PC-9 (cell line): Measurements from ENCODE around the gene NEO1. TPM values are rescaled to one million over a fixed set of nuclear protein-coding genes. Genes with fewer than 3 reads are reported as not detected.

ENCODE experiments used
- Bru-seq: library from RNA; stranded (reverse); fragments of 400-500 nt; gene quantifications from one replicate; lab custom pipeline; 2021; lab: Mats Ljungman, UMichigan
- BruChase-seq, 2 experiments: library from RNA; stranded (reverse); fragments of 400-500 nt; gene quantifications; one replicate each; lab custom pipeline; 2021; lab: Mats Ljungman, UMichigan
- BruUV-seq: library from RNA; stranded (reverse); fragments of 400-500 nt; replicated peaks from 2 replicates; lab custom pipeline; 2021; lab: Mats Ljungman, UMichigan
- CTCF ChIA-PET: fragments of 300-600 bp; sonication (Branson Sonifier 250); formaldehyde crosslinking; loops from one replicate; lab custom pipeline; 2022; ENCODE audit warnings: antibody characterized with exemption; lab: Charles Lee
- POLR2A ChIA-PET: fragments of 300-600 bp; sonication (Branson Sonifier 250); formaldehyde crosslinking; loops from one replicate; lab custom pipeline; 2022; ENCODE audit warnings: antibody characterized with exemption; ENCODE audit not compliant: unreplicated experiment; lab: Charles Lee
- DNase-seq, 2 experiments: peaks; one replicate each; pipeline versions ENCODE4 v3.0.0 to v3.0.0-alpha.2; 2015 to 2022; ENCODE audit warnings: mixed read lengths in 1 of 2
- H2AFZ ChIP-seq: fragments of 200-600 bp; sonication (generic); 2 replicates; pipeline ENCODE4 v1.8.1; 2017; ENCODE audit warnings: antibody characterized with exemption
- H3F3A ChIP-seq: fragments of 200-600 bp; sonication (generic); 2 replicates; pipeline ENCODE4 v1.8.1; 2017; ENCODE audit warnings: antibody characterized with exemption, mild to moderate bottlenecking, low read depth; ENCODE audit not compliant: insufficient read depth
- H3K27ac ChIP-seq: fragments of 200-600 bp; sonication (generic); 2 replicates; pipeline ENCODE4 v1.6.1; 2016; ENCODE audit warnings: mixed run types
- H3K27me3 ChIP-seq: fragments of 200-600 bp; sonication (generic); 2 replicates; pipeline ENCODE4 v1.6.1; 2016; ENCODE audit warnings: low read depth, mixed run types; ENCODE audit not compliant: insufficient read depth
- H3K36me3 ChIP-seq: fragments of 200-600 bp; sonication (generic); 2 replicates; pipeline ENCODE4 v1.6.1; 2016; ENCODE audit warnings: low read depth, mixed run types
- H3K4me1 ChIP-seq: fragments of 200-600 bp; sonication (generic); replicated peaks from 2 replicates; pipeline ENCODE4 v1.6.1; 2016; ENCODE audit warnings: mixed run types; ENCODE audit not compliant: insufficient read depth
- H3K4me2 ChIP-seq: fragments of 200-600 bp; sonication (generic); 2 replicates; pipeline ENCODE4 v1.6.1; 2017; ENCODE audit warnings: mixed run types
- H3K4me3 ChIP-seq: fragments of 200-600 bp; sonication (generic); 2 replicates; pipeline ENCODE4 v1.6.1; 2016; ENCODE audit warnings: mixed run types
- H3K79me2 ChIP-seq: fragments of 200-600 bp; sonication (generic); 2 replicates; pipeline ENCODE4 v1.6.1; 2017; ENCODE audit warnings: low read depth, mixed run types
- H3K9me2 ChIP-seq: fragments of 200-600 bp; sonication (generic); 2 replicates; pipeline ENCODE4 v1.8.1; 2017; ENCODE audit warnings: mild to moderate bottlenecking; ENCODE audit not compliant: insufficient read depth
- H3K9me3 ChIP-seq: fragments of 200-600 bp; sonication (generic); 2 replicates; pipeline ENCODE4 v1.8.1; 2016; ENCODE audit warnings: low read depth; ENCODE audit not compliant: insufficient read depth
- H4K20me1 ChIP-seq: fragments of 200-600 bp; sonication (generic); 2 replicates; pipeline ENCODE4 v1.8.1; 2017; ENCODE audit not compliant: insufficient read depth
- EZH2 ChIP-seq: fragments of 200-600 bp; sonication (generic); IDR thresholded peaks from 2 replicates; pipeline ENCODE4 v1.8.0; 2017; ENCODE audit warnings: antibody characterized with exemption, low read depth
- intact Hi-C: fragments of 100-400 bp; cut with micrococcal nuclease; formaldehyde crosslinking; loops from one replicate; pipeline ENCODE4 v1.10.0; 2022; ENCODE audit not compliant: unreplicated experiment
- long read RNA-seq: library from polyadenylated mRNA; stranded (forward); transcript quantifications from one replicate; pipeline ENCODE4 v2.0.0, GENCODE V29; 2022
- total RNA-seq: library from RNA; stranded (reverse); gene quantifications from 2 replicates; pipeline ENCODE4 v1.2.3, GENCODE V29; 2021
- TF ChIP-seq, protein P1 (sequence below): fragments of 200-600 bp; sonication (generic); conservative IDR thresholded peaks from 2 replicates; pipeline ENCODE4 v1.6.1; 2017; ENCODE audit warnings: mixed run types, antibody characterized with exemption, mild to moderate bottlenecking, moderate library complexity

NEO1 gene, protein sequence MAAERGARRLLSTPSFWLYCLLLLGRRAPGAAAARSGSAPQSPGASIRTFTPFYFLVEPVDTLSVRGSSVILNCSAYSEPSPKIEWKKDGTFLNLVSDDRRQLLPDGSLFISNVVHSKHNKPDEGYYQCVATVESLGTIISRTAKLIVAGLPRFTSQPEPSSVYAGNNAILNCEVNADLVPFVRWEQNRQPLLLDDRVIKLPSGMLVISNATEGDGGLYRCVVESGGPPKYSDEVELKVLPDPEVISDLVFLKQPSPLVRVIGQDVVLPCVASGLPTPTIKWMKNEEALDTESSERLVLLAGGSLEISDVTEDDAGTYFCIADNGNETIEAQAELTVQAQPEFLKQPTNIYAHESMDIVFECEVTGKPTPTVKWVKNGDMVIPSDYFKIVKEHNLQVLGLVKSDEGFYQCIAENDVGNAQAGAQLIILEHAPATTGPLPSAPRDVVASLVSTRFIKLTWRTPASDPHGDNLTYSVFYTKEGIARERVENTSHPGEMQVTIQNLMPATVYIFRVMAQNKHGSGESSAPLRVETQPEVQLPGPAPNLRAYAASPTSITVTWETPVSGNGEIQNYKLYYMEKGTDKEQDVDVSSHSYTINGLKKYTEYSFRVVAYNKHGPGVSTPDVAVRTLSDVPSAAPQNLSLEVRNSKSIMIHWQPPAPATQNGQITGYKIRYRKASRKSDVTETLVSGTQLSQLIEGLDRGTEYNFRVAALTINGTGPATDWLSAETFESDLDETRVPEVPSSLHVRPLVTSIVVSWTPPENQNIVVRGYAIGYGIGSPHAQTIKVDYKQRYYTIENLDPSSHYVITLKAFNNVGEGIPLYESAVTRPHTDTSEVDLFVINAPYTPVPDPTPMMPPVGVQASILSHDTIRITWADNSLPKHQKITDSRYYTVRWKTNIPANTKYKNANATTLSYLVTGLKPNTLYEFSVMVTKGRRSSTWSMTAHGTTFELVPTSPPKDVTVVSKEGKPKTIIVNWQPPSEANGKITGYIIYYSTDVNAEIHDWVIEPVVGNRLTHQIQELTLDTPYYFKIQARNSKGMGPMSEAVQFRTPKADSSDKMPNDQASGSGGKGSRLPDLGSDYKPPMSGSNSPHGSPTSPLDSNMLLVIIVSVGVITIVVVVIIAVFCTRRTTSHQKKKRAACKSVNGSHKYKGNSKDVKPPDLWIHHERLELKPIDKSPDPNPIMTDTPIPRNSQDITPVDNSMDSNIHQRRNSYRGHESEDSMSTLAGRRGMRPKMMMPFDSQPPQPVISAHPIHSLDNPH (N-terminal part only)
- total RNA-seq (4.1 and 5.2 TPM in 2 replicates), Bru-seq, nascent RNA (percentile 34 among the genes with signal in this experiment), BruChase-seq, experiment 1, labeled RNA remaining after a 2-hour chase (percentile 31 among the genes with signal in this experiment), BruChase-seq, experiment 2, labeled RNA remaining after a 6-hour chase (percentile 29 among the genes with signal in this experiment)
- long read RNA-seq, partial matches to known transcripts = 1 of 3 reads
- long read RNA-seq, other reads (novel, unspliced or antisense) = 2 of 3 reads

GRCh38 chr15:73051807-73052652 lies at the start of gene NEO1:
Gene NEO1, plus strand, starts transcription at chr15:73052463. Its CDS starts 213 bp downstream, at chr15:73052676.
- POLR2A ChIA-PET = no interaction called here
- H3K9me3 ChIP-seq = no peaks in the 10 kb centered on the region
- intact Hi-C loops = no loop called here
- H3K27ac ChIP-seq = no peak within 1 kb of the TSS
- 0 out of 2 replicates have a peak, but pooled peaks cover 4% of the 10 kb centered on the region for H3K4me1 ChIP-seq
- CTCF ChIA-PET = no interaction called here
- no peak for TF ChIP-seq EZH2
- TF ChIP-seq, protein P1, sequence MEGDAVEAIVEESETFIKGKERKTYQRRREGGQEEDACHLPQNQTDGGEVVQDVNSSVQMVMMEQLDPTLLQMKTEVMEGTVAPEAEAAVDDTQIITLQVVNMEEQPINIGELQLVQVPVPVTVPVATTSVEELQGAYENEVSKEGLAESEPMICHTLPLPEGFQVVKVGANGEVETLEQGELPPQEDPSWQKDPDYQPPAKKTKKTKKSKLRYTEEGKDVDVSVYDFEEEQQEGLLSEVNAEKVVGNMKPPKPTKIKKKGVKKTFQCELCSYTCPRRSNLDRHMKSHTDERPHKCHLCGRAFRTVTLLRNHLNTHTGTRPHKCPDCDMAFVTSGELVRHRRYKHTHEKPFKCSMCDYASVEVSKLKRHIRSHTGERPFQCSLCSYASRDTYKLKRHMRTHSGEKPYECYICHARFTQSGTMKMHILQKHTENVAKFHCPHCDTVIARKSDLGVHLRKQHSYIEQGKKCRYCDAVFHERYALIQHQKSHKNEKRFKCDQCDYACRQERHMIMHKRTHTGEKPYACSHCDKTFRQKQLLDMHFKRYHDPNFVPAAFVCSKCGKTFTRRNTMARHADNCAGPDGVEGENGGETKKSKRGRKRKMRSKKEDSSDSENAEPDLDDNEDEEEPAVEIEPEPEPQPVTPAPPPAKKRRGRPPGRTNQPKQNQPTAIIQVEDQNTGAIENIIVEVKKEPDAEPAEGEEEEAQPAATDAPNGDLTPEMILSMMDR = no peak
- H3K36me3 ChIP-seq = no peaks in the 10 kb centered on the region
- peaks cover 29% of the 10 kb centered on the region for H3K27me3 ChIP-seq
- DNase-seq = peak in 1 of 2 experiments; percentile 62
- H3K9me2 ChIP-seq = no peaks in the 10 kb centered on the region
- peak within 1 kb of the TSS; percentile 93 for H2AFZ ChIP-seq
- H3K4me2 ChIP-seq = peak within 1 kb of the TSS; percentile 84
- no TSS peak for BruUV-seq
- peak within 1 kb of the TSS; percentile 93 for H3K4me3 ChIP-seq
- H4K20me1 ChIP-seq = no peaks in the 10 kb centered on the region
- H3F3A ChIP-seq = no peaks in the 10 kb centered on the region
- no peaks in the 10 kb centered on the region for H3K79me2 ChIP-seq

GRCh38 chr15:73004462-73004861 lies 47.8 kb upstream of the NEO1 start:
- ChIA-PET POLR2A (no interaction called here), CTCF (no interaction called here)
- peaks cover 74% of the 10 kb centered on the region for H3K27me3 ChIP-seq

More at GRCh38 chr15:73004462-73004861, 47.8 kb upstream of the NEO1 start:
- Histone ChIP-seq H4K20me1 (no peaks in the 10 kb centered on the region), H3K27ac (no peak overlapping the region), H3K4me2 (no peak overlapping the region), H3K4me1 (no peaks in the 10 kb centered on the region), H3K36me3 (no peaks in the 10 kb centered on the region), H3K79me2 (no peaks in the 10 kb centered on the region), H2AFZ (no peak overlapping the region), H3F3A (no peaks in the 10 kb centered on the region), H3K4me3 (no peak overlapping the region), H3K9me3 (no peaks in the 10 kb centered on the region), H3K9me2 (no peaks in the 10 kb centered on the region)
- no TSS peak for BruUV-seq
- no peak for DNase-seq
- TF ChIP-seq EZH2 = no peak
- TF ChIP-seq, protein P1 = no peak
- intact Hi-C loops = no loop called here
